ENCODE measurements around the gene KCNIP2.

DNA sequence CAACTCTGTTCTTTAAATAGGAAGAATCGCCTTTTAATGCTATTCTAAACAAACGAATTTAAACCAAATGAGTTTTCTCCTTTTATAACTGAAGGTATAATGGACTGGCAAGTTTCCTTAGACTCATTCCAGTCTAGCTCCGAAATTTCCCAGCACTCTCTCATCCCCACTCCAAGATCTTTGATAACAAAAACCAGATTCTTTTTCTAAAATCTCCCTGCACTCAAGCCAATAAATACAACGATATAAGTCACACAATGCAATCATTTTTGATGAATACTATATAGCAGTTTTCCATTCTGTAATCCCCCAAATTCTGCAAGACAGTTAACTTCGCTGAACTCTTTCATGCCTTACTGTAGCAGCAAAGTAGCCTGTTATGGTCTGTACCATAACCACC lies 27.2 kb downstream of the KCNIP2 start:
- TF ChIP-seq POLR2A (IDR thresholded peaks at IDR 0.05) (no peak), CTCF (IDR thresholded peaks at IDR 0.05) (no peak), EP300 (IDR thresholded peaks at IDR 0.05) (no peak)

Data from ovary (tissue), 3 donors.